NCI-H2196 treated with DMSO at 0.1 percent for 48 hours (cell line): ENCODE data around the gene NUTM2A.
"Not testable (repeated sequence)": the region's sequence is repeated elsewhere in the genome, so short reads cannot be mapped to it uniquely, and the experiment has no call there.

Source experiments
- DNase-seq: peaks from one replicate; lab custom pipeline; 2025; ENCODE audit not compliant: unreplicated experiment; lab: John Stamatoyannopoulos, UW

Gene NUTM2A

DNA sequence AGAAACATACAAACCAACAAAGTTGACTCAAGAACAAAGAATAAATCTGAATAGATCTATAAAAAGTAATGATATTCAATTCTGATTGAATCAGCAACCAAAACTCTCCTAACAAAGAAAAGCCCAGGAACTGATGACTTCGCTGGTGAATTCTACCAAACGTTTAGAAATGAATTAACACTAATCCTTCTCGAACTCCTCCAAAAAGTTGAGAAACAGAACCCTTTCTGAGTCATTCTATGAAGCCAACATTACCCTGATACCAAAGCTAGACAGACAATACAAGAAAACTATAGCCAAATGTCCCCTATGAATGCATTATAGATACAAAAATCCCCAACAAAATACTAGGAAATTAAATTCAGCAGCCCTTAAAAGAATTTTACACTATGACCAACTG lies 16.9 kb downstream of the NUTM2A start:
- DNase-seq: not testable (repeated sequence)

DNA sequence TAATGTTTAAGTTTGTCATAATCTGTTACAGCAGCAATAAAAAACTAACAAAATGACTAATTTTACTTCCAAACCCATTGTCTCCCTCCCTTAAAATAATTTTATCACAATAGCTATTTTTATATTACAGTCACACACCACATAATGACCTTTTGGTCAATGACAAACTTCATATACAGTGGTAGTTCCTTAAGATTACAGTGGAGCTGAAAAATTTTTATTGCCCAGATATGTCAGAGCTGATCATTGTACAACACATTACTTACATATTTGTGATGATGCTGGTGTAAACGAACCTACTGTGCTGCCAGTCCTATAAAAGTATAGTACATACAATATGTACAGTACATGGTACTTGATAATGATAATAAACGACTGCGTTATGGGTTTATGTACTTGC lies 22.1 kb downstream of the NUTM2A start:
- DNase-seq: not testable (repeated sequence)

DNA sequence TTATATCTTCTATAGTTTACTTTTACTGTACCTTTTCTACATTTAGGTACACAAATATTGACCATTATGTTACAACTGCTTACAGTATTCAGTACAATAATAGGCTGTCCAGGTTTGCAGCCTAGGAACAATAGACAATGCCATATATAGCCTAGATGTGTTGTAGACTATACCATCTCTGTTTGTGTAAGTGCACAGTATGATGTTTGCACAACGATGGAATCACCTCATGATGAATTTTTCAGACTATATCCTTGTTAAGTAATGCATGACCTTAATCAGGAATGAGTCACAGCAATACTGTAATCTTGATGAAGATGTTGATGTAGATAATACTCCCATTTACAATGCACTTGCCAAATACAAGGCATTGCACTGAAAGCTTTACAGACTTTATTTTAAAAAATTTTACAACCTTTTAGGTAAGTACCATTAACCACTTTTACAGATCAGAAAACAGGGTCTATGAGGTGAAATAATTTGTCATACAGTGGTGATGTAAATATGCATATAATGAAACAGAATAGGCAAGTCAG lies 23.6 kb downstream of the NUTM2A start:
- DNase-seq: not testable (repeated sequence)

DNA sequence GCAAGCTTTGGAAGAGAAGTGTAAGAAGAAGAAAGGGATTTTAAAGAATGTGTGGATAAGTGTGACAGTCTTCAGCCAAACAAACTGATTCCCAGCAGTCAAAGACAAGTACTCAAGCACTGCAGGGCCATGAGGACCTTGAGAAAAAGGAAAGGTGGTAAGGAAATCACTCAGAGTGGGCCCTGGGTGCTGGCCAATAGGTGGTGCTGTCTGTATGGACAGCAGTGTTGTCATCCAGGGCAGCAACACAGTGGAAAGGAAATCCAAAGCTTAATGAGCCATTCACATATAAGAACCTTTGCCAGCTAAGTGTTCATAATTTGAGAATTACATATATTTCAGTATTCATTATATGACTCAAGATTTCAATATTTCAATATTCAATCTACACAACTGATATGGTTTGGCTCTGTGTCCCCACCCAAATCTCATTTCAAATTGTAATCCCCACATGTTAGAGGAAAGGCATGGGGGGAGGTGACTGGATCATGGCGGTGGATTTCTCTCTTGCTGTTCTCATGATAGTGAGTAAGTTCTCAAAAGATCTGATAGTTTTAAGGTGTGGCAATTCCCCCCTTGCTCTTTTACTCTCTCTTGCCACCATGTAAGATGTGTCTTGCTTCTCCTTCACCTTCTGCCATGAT lies 55.6 kb downstream of the NUTM2A start:
- not testable (repeated sequence) for DNase-seq
